ENCODE measurements around the gene SCAMP4. TPM values are rescaled to one million over a fixed set of nuclear protein-coding genes. Genes with fewer than 3 reads are reported as not detected.

The SCAMP4 gene
- total RNA-seq, 2 experiments from 2014 or later, result 27.5 to 37.9 TPM

- Mint-ChIP-seq H3K9me3 (no peaks in the 10 kb centered on the region), H3K27me3 (no peaks in the 10 kb centered on the region), H3K36me3 (ENCODE audit: low read depth) (peaks cover 2% of the 10 kb centered on the region), H3K4me1 (peaks cover 16% of the 10 kb centered on the region), H3K27ac (no peak overlapping the region), H3K4me3 (no peak overlapping the region)
- CTCF ChIA-PET, result interaction anchor here (1.3 kb wide), 1 partner anchor 79 kb away, joined by 3 read pairs; no protein-coding TSS in a partner anchor
- POLR2A ChIA-PET, result no interaction called here
- no peak for DNase-seq
Measured at GRCh38 chr19:1969176-1970002, 64.2 kb downstream of the SCAMP4 start.

GRCh38 chr19:1970003-1970805, 65.0 kb downstream of the SCAMP4 start:
- peaks cover 16% of the 10 kb centered on the region for H3K4me1 Mint-ChIP-seq
- no peak overlapping the region for H3K4me3 Mint-ChIP-seq
- H3K36me3 Mint-ChIP-seq (ENCODE audit: low read depth), result peaks cover 7% of the 10 kb centered on the region
- no peaks in the 10 kb centered on the region for H3K9me3 Mint-ChIP-seq
- DNase-seq, result no peak
- ChIA-PET POLR2A (no interaction called here), CTCF (interaction anchor here (1.3 kb wide), 1 partner anchor 78 kb away, joined by 3 read pairs; no protein-coding TSS in a partner anchor)
- no peak overlapping the region for H3K27ac Mint-ChIP-seq
- H3K27me3 Mint-ChIP-seq, result no peaks in the 10 kb centered on the region

GRCh38 chr19:1970806-1971502, 65.8 kb downstream of the SCAMP4 start:
- H3K4me3 Mint-ChIP-seq, result no peak overlapping the region
- no peaks in the 10 kb centered on the region for H3K27me3 Mint-ChIP-seq
- DNase-seq, result no peak
- no peak overlapping the region for H3K27ac Mint-ChIP-seq
- POLR2A ChIA-PET, result no interaction called here
- peaks cover 14% of the 10 kb centered on the region for H3K4me1 Mint-ChIP-seq
- peaks cover 11% of the 10 kb centered on the region for H3K36me3 Mint-ChIP-seq (ENCODE audit: low read depth)
- CTCF ChIA-PET, result interaction anchor here (1.3 kb wide), 1 partner anchor 78 kb away, joined by 3 read pairs; no protein-coding TSS in a partner anchor
- no peaks in the 10 kb centered on the region for H3K9me3 Mint-ChIP-seq

GRCh38 chr19:1974381-1975161, 69.4 kb downstream of the SCAMP4 start:
- POLR2A ChIA-PET, result no interaction called here
- Mint-ChIP-seq H3K36me3 (ENCODE audit: low read depth) (peaks cover 11% of the 10 kb centered on the region), H3K4me1 (peaks cover 3% of the 10 kb centered on the region), H3K27ac (peak overlapping the region; percentile 25), H3K27me3 (no peaks in the 10 kb centered on the region), H3K4me3 (no peak overlapping the region), H3K9me3 (no peaks in the 10 kb centered on the region)
- DNase-seq, result no peak
- CTCF ChIA-PET, result no interaction called here

- Mint-ChIP-seq H3K9me3 (no peaks in the 10 kb centered on the region), H3K4me3 (no peak overlapping the region), H3K27me3 (no peaks in the 10 kb centered on the region), H3K4me1 (peaks cover 3% of the 10 kb centered on the region), H3K36me3 (ENCODE audit: low read depth) (peaks cover 11% of the 10 kb centered on the region), H3K27ac (no peak overlapping the region)
- CTCF ChIA-PET, result interaction anchor here (0.6 kb wide), 2 partner anchors 45 to 207 kb away, joined by 3 read pairs; no protein-coding TSS in a partner anchor
- POLR2A ChIA-PET, result no interaction called here
- DNase-seq, result no peak
Measured at GRCh38 chr19:1975162-1975480, 69.9 kb downstream of the SCAMP4 start.

Other genes with a start within 250 kb of the SCAMP4 start
- not detected for gene ONECUT3, start 151.9 kb upstream of the SCAMP4 start, total RNA-seq
- gene ATP8B3, start 93.1 kb upstream of the SCAMP4 start, total RNA-seq, result 10 to 100 TPM; 22.2 to 28.8 TPM
- gene REXO1, start 56.9 kb upstream of the SCAMP4 start, total RNA-seq, result 10 to 100 TPM; 44.2 to 54.7 TPM
- 10 to 100 TPM; 24.0 to 25.5 TPM for gene KLF16, start 41.8 kb upstream of the SCAMP4 start, total RNA-seq
- 100 to 1,000 TPM; 180 TPM for gene ABHD17A, start 19.9 kb upstream of the SCAMP4 start, total RNA-seq
- gene ADAT3, start within 50 bp of the SCAMP4 start, total RNA-seq, result 10 to 100 TPM; 10.6 to 13.3 TPM
- gene CSNK1G2, start 35.8 kb downstream of the SCAMP4 start, total RNA-seq, result 100 to 1,000 TPM; 112 to 119 TPM
- gene BTBD2, start 110.3 kb downstream of the SCAMP4 start, total RNA-seq, result 10 to 100 TPM; 61.3 to 66.3 TPM
- 100 to 1,000 TPM; 198 to 228 TPM for gene MKNK2, start 145.8 kb downstream of the SCAMP4 start, total RNA-seq
- 100 to 1,000 TPM; 217 to 239 TPM for gene MOB3A, start 190.9 kb downstream of the SCAMP4 start, total RNA-seq
- 1 to 10 TPM; 7.5 to 9.9 TPM for gene IZUMO4, start 191.5 kb downstream of the SCAMP4 start, total RNA-seq
- gene AP3D1, start 246.2 kb downstream of the SCAMP4 start, total RNA-seq, result 10 to 100 TPM; 95.7 to 95.8 TPM

All from activated CD4-positive, alpha-beta T cell treated with anti-CD3 and anti-CD28 coated beads, Interleukin-2, amount 10 ng/mL, durations not matched to agents 7 days and 5 days (primary cell).